ENCODE results near the gene BABAM2. TPM values are rescaled to one million over a fixed set of nuclear protein-coding genes. Genes with fewer than 3 reads are reported as not detected.
"Not testable (repeated sequence)": the region's sequence is repeated elsewhere in the genome, so short reads cannot be mapped to it uniquely, and the experiment has no call there.

The BABAM2 gene
- total RNA-seq, 4 donors from 2014 or later = 33.2 to 70.3 (median 38.6) TPM

- Histone ChIP-seq H3K27ac (no peak overlapping the region), H3K9me3 (no peaks in the 10 kb centered on the region), H3K36me3 (no peaks in the 10 kb centered on the region), H3K4me1 (no peaks in the 10 kb centered on the region), H3K4me3 (replicated peaks in 1 of 3) (no peak overlapping the region), H3K27me3 (no peaks in the 10 kb centered on the region)
- TF ChIP-seq CTCF (IDR thresholded peaks at IDR 0.05) (no peak), POLR2A (IDR thresholded peaks at IDR 0.05) (no peak)
- no peak for DNase-seq
- intact Hi-C loops (cut with DNase I) = no loop called here
- WGBS, 2 donors = 95 to 98% methylated on average over 8 of the region's 8 CpGs
Observed at GRCh38 chr2:28332696-28333095, 442.2 kb downstream of the BABAM2 start.

GRCh38 chr2:28333606-28334526 is 443.3 kb downstream of the BABAM2 start:
- Histone ChIP-seq H3K4me3 (replicated peaks in 1 of 3) (no peak overlapping the region), H3K27me3 (no peaks in the 10 kb centered on the region), H3K4me1 (no peaks in the 10 kb centered on the region), H3K9me3 (no peaks in the 10 kb centered on the region), H3K36me3 (no peaks in the 10 kb centered on the region), H3K27ac (no peak overlapping the region)
- 68 to 74% methylated on average over 14 to 15 of the region's 15 CpGs for WGBS, 2 donors
- intact Hi-C loops (cut with DNase I) = no loop called here
- no peak for TF ChIP-seq POLR2A (IDR thresholded peaks at IDR 0.05)
- no peak for TF ChIP-seq CTCF (IDR thresholded peaks at IDR 0.05)
- DNase-seq = no peak

GRCh38 chr2:28334527-28334894 is 444.0 kb downstream of the BABAM2 start:
- H3K9me3 ChIP-seq = no peaks in the 10 kb centered on the region
- intact Hi-C loops (cut with DNase I) = no loop called here
- WGBS, 2 donors = 85 to 100% methylated on average over 4 to 6 of the region's 8 CpGs
- no peak for TF ChIP-seq CTCF (IDR thresholded peaks at IDR 0.05)
- no peak for TF ChIP-seq POLR2A (IDR thresholded peaks at IDR 0.05)
- H3K36me3 ChIP-seq = no peaks in the 10 kb centered on the region
- no peak overlapping the region for H3K27ac ChIP-seq
- DNase-seq = no peak
- no peak overlapping the region for H3K4me3 ChIP-seq (replicated peaks in 1 of 3)
- no peaks in the 10 kb centered on the region for H3K27me3 ChIP-seq
- no peaks in the 10 kb centered on the region for H3K4me1 ChIP-seq

GRCh38 chr2:28335265-28335664 is 444.7 kb downstream of the BABAM2 start:
- H3K36me3 ChIP-seq; H3K27me3 ChIP-seq; H3K4me1 ChIP-seq; intact Hi-C loops (cut with DNase I); H3K4me3 ChIP-seq (replicated peaks in 1 of 3); H3K27ac ChIP-seq; DNase-seq; H3K9me3 ChIP-seq: not testable (repeated sequence)
- WGBS, 2 donors = 96 to 97% methylated on average over 11 of the region's 11 CpGs

GRCh38 chr2:28335666-28336065 is 445.1 kb downstream of the BABAM2 start:
- Histone ChIP-seq H3K4me1 (no peaks in the 10 kb centered on the region), H3K36me3 (no peaks in the 10 kb centered on the region), H3K27ac (no peak overlapping the region), H3K27me3 (no peaks in the 10 kb centered on the region), H3K4me3 (replicated peaks in 1 of 3) (no peak overlapping the region), H3K9me3 (no peaks in the 10 kb centered on the region)
- WGBS, 2 donors = 91 to 95% methylated on average over 6 of the region's 6 CpGs
- DNase-seq = no peak
- TF ChIP-seq POLR2A (IDR thresholded peaks at IDR 0.05) (no peak), CTCF (IDR thresholded peaks at IDR 0.05) (no peak)
- intact Hi-C loops (cut with DNase I) = no loop called here

All from thyroid gland (tissue), 4 donors.